AG04449 (cell line): Measurements from ENCODE around the gene MAG.

Source experiments
- CTCF ChIA-PET: fragments of 350-600 bp; formaldehyde crosslinking; extraction: SDS; loops from one replicate; lab custom pipeline; 2021; ENCODE audit warnings: antibody characterized with exemption; lab: Yijun Ruan, JAX
- POLR2A ChIA-PET: fragments of 400-600, 350-600 bp; formaldehyde crosslinking; extraction: SDS; loops from one replicate; lab custom pipeline; 2020; ENCODE audit warnings: antibody characterized with exemption, inconsistent platforms; lab: Yijun Ruan, JAX
- DNase-seq: peaks from one replicate; pipeline ENCODE4 v3.0.0-alpha.2; 2010; ENCODE audit warnings: low read depth, low spot score
- H3K4me3 ChIP-seq: 2 replicates; pipeline ENCODE4 v1.5.1; 2011; ENCODE audit warnings: low read depth, mild to moderate bottlenecking, control low read depth, low read length
- TF ChIP-seq, protein P1 (sequence below): IDR thresholded peaks from one replicate; pipeline ENCODE4 v1.5.1; 2011; ENCODE audit warnings: mild to moderate bottlenecking, moderate library complexity, low read length, control low read depth, inconsistent platforms; ENCODE audit not compliant: insufficient read depth; ENCODE audit errors: missing control alignments

Gene MAG

DNA sequence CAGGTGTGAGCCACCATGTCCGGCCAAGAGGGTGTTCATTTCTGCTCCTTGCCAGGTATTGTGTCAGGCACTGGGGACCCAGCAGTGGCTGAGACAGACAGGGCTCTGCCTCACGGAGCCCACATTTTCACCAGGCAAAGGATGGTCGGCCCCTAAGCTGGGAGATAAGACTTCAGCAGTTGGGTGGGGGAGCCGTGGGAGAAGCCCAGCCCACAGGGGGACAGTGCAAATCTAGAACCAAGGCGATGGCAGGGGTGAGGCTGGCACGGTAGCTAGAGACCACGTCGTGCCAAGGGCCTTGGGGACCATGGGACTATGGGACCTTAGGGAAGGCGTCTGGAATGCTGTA is 34.9 kb upstream of the MAG start:
- TF ChIP-seq, protein P1, sequence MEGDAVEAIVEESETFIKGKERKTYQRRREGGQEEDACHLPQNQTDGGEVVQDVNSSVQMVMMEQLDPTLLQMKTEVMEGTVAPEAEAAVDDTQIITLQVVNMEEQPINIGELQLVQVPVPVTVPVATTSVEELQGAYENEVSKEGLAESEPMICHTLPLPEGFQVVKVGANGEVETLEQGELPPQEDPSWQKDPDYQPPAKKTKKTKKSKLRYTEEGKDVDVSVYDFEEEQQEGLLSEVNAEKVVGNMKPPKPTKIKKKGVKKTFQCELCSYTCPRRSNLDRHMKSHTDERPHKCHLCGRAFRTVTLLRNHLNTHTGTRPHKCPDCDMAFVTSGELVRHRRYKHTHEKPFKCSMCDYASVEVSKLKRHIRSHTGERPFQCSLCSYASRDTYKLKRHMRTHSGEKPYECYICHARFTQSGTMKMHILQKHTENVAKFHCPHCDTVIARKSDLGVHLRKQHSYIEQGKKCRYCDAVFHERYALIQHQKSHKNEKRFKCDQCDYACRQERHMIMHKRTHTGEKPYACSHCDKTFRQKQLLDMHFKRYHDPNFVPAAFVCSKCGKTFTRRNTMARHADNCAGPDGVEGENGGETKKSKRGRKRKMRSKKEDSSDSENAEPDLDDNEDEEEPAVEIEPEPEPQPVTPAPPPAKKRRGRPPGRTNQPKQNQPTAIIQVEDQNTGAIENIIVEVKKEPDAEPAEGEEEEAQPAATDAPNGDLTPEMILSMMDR, result no peak
- ChIA-PET CTCF (no interaction called here), POLR2A (no interaction called here)
- H3K4me3 ChIP-seq, result no peak overlapping the region
- DNase-seq, result no peak

DNA sequence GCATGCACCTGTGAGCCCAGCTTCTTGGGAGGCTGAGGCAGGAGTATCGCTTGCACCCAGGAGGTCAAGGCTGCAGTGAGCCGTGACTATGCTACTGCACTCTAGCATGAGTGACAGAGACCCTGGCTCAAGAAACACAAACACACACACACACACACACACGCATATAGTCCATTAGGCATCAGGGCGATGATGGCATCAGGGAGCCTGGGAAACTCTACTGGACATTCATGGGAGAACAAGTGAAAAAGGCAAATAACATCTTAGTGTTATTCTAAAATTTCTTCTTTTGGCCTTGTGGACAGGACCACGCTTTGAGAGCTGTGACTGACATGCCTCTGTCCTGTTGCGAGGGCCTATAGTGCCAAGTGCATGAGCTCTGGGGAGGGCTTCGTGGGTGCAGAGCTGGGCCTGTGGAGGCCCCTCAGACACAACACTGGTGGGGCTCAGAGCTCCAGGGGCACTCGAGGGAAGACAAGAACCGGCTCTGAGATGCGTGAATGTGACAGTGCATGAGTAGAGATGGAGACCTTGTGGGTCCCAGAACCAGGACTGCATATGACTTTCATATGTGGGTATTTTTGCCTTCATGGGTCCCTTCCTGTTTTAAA is 31.2 kb upstream of the MAG start:
- DNase-seq, result no peak
- CTCF ChIA-PET, result interaction anchor here (1.2 to 1.5 kb wide), 2 partner anchors 118 to 194 kb away, joined by 3 read pairs; partner anchors contain the start of gene FXYD7
- POLR2A ChIA-PET, result no interaction called here
- H3K4me3 ChIP-seq, result no peak overlapping the region
- TF ChIP-seq, protein P1, result no peak

DNA sequence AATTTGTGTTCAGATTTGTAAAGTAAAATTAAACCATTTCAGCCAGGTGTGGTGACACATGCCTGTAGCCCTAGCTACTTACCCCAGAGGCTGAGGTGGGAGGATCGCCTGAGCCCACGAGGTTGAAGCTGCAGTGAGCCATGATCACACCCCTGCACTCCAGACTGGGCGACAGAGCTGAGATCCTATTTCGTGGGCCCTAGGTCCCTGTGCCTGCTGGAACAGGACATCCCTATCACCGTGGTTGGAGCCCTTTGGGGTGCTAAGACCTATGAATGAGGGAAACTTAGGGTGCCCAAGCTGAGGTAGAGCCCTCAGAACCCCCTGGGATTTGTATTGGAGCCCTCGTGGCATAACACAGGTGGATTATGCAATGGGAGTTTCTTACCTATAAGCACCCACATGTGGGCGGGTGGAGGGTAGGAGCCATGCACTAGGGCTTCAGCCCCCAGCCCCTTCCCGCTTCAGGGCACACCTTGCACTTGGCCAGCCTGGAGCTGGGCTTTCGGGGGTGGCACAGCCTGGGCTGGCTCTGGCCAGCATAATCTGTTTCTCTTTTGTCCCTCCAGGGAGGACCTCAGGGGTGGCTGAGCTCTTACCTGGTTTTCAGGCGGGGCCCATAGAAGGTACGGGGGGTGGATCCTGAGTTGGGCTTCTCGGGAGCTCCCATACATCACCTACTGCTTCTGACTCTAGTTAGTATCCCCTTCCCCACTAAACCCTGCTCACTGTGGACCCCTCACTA is 30.4 kb upstream of the MAG start:
- ChIA-PET POLR2A (no interaction called here), CTCF (interaction anchor here (1.5 kb wide), 1 partner anchor 119 kb away, joined by 3 read pairs; the partner anchor contains the start of gene FXYD7)
- DNase-seq, result no peak
- no peak overlapping the region for H3K4me3 ChIP-seq
- TF ChIP-seq, protein P1, result no peak

DNA sequence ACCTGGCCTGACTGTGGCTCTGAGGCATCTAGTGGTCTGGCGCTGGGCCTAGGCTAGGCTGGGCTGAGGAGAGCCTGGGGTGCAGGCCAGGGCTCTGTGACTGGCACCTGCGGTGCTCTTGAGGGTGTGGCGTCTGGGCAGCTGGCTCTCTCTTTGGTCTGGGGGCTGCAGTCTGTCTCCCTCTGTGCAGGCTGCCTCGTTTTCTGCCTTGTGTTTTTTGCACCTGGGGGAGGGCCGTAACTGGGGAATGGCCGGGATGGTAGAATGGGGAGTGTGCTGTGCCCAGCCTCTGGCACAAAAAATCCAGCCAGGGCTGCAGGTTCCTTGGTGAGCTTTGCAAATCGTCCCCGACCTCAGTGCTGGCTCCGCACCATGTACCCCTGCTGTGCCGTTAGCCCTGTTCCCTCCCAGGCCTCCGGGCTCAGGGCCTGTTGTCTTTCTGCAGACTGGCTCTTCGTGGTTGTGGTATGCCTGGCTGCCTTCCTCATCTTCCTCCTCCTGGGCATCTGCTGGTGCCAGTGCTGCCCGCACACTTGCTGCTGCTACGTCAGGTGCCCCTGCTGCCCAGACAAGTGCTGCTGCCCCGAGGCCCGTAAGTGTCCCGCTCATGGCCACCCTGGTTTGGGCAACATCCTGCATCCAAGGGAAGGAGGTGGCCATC is 29.7 kb upstream of the MAG start:
- TF ChIP-seq, protein P1, result no peak
- DNase-seq, result no peak
- CTCF ChIA-PET, result interaction anchor here (0.9 to 1.5 kb wide), 2 partner anchors 120 to 195 kb away, joined by 3 read pairs; partner anchors contain the start of gene FXYD7
- no peak overlapping the region for H3K4me3 ChIP-seq
- POLR2A ChIA-PET, result no interaction called here

DNA sequence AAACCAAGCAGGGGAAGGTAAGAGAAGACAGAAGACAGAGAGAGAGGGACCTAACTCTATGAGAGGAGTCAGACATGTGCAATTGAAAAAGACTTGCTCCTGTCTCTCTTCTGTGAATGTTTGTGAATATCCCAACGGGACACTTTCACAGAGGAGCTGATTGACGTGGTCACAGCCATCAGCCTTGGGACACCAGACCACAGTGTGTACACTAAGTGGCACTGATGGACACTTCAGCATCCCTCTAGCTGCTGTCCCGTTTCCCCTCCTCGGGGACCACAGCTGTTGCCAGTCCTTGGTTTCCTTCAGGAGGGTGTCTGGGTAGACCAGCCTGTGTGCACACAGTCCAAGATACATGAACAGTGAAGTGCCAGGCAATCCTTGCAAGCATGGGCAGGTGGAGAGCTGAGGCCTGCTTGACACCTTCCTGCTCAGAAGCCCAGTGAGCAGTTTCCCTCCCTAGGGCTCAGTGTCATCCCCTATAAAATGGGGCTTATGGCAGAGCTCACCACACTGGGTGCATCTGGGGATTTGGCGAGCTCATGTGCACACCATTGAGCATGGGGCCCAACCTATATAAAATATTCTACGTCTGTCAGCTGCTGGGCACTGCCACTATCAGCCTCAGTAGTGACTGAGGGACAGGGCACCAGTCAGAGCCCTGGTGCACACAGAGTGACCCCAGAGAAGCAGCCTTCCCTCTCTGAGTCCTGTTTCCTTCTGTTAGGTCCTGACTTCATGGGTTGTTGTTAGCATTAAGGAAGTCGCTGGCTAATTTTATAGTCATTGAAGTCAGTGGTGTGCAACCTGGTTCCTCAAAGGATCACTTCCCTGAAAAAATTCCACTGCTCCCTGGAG is 27.5 kb upstream of the MAG start:
- POLR2A ChIA-PET, result interaction anchor here (0.6 kb wide), 1 partner anchor 383 kb away, joined by 3 read pairs; the partner anchor contains the start of gene COX6B1

More for the DNA sequence above, 27.5 kb upstream of the MAG start:
- TF ChIP-seq, protein P1, result no peak
- H3K4me3 ChIP-seq, result no peak overlapping the region
- CTCF ChIA-PET, result interaction anchor here (1.0 to 1.7 kb wide), 5 partner anchors 10 to 220 kb away, joined by 3 to 6 read pairs (median 4); partner anchors contain the start of gene LGI4
- no peak for DNase-seq
